ENCODE measurements around the gene ALDH1A1.
"Not testable (repeated sequence)": the region's sequence is repeated elsewhere in the genome, so short reads cannot be mapped to it uniquely, and the experiment has no call there.

Gene ALDH1A1

DNA sequence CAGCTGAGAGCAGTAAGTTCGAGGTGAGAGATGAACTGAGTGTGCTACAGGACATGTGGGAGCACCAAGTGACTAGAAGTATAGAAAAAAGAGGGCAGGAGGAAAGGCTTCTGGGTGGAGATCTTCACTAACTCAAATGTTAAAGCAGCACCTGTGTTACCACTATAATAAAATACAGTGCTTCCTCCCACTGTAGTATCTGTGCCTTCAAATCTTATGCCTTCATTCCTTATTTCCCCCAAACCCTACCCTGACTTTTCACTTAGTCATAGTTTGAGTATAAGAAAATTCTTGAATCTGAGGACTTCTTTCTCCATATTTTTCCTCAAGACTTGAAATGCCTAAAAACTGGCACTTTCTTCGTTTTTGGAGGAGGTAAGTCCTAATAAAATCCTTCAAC lies 61.8 kb downstream of the ALDH1A1 start:
- DNase-seq: no peak

DNA sequence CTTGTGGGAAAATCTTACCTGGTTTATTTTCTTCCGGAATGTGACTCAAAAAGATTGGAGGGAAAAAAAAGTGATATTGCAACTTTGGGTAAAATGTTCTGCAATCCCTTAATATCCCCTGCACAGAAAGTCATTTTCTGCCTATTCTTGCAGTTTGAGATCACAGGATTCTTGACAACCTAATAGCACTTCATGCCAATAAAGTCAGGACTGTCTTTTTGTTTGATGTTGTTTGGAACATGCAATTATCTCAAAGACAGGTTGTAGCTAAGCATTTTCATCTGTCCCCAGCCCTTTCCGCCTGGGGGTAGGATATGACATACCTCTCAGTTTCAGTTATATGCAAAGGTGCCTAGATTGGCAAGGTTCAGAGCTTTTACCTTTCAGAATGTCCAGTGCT lies 63.9 kb downstream of the ALDH1A1 start:
- no peak for DNase-seq

DNA sequence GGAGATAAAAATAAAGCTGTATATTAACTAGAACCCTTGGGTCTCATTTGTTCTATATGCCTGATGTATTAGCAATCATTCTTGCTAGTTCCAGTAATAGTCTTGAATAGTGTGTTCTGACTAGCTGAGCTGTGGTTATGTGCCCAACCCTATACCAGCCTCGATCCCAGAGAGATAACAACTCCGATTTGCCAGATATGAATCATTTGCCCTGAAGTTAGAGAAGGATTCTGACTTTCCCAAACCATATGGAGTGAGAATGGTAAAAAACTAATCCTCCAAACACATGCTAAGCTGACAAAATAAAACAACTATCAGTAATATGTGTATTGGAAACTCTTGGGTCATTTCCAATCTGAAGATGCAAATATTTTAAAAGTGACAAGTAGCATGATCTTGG lies 64.8 kb downstream of the ALDH1A1 start:
- no peak for DNase-seq

DNA sequence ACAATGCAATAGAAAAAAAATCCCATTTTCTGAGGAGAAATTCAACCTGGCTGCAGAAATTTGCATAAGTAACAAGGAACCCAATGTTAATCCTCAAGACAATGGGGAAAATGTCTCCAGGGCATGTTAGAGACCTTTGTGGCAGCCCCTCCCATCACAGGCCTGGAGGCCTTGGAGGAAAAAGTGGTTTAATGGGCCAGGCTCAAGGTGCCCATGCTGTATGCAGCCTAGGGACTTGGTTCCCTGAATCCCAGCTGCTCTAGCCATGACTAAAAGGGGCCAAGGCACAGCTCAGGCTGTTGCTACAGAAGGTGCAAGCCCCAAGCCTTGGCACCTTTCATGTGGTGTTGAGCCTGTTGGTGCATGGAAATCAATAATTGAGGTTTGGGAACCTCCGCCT lies 66.5 kb downstream of the ALDH1A1 start:
- DNase-seq: no peak

DNA sequence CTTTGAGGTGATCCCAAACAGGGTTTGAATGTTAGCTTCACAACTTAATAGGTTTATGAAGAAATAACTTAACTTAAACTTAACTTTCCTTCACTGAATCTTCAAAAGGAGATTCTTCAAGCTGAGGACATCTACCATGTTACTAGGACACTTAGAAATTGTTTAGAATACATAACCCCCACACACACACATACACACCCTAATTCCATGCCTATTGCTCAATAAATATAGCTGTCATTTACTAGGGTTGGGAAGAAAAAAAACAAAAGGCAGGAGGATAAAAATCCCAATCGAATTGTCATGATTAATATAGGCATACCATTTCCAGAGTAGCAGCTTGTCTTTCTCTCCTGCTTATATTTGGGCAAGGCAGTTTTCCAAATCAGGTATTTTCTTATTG lies 68.3 kb downstream of the ALDH1A1 start:
- no peak for DNase-seq

- DNase-seq: no peak
Measured at GRCh38 chr9:72883875-72884274, 69.0 kb downstream of the ALDH1A1 start.

GRCh38 chr9:72882117-72882775 lies 70.6 kb downstream of the ALDH1A1 start:
- DNase-seq: no peak

DNA sequence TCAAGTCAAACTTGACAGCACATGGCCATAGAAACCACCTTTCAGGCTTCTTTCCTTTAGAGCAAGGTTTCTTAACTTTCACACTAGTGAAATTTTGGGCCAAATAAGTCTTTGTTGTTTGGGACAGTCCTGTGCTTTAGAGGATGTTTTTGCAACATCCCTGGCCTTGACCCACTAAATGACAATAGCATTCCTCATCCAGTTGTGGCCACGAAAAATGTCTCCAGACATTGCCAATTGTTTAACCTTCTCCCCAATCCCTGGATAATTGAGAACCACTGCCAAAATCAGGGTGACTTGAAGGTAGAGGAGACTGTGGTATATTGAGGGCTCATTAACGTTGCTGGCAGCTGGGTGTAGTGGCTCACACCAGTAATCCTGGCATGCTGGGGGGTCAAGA lies 72.0 kb downstream of the ALDH1A1 start:
- DNase-seq: no peak

DNA sequence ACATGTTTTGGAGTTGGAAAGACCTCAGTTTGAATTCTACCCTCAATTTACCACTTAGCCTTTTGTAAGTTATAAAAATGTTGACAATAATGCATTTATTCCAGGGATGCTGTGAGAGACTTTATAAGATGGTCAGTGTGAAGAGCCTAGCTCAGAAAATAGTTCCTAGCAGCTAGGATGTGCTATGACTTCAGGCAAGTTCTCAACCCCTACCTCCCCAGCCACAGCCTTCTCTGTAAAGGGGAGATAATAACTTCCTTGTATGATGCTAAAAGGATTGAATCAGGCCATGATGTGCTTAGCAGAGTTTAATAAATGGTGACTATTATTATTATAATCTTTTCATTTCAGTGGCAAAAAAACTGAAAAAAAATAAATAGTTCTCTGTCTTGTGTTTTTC lies 77.6 kb downstream of the ALDH1A1 start:
- DNase-seq: no peak

- DNase-seq: no peak
Measured at GRCh38 chr9:72874344-72874743, 78.5 kb downstream of the ALDH1A1 start.

DNA sequence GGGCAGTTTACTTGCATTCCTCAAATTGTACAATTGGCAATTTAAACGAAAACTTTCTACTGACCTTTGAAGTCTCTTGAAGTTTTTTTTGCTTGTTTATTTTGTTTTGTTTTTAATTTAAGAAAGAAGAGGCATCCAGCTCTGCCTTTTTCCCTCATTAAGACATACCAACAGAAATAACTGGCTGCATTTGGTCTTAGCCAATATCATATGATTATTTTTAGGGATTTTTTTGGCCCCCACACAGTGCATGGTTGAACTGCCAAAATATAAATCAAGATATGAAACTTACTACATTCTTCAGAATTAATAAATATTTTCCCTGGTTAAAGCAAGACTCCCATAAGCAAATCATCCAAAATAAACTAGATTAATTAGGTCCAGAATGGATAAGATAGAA lies 79.4 kb downstream of the ALDH1A1 start:
- DNase-seq: no peak

DNA sequence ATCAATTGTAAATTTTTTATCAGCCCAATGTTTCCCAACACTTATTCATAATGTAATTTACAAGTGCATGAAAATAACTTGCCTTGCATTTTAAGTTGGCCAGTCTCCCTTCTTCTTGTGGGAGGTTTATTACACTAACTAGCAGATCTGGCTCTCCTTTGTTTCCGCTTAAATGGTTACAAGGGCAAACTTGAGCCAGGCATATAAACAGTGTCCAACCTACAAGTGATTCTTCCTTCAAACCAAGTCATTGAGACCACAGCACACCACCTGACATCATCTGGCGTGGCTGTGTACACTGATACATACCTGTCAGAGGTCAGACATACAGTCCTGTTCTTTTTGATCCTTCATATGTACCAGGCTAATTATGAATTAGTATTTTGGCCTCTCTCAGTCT lies 80.1 kb downstream of the ALDH1A1 start:
- no peak for DNase-seq

DNA sequence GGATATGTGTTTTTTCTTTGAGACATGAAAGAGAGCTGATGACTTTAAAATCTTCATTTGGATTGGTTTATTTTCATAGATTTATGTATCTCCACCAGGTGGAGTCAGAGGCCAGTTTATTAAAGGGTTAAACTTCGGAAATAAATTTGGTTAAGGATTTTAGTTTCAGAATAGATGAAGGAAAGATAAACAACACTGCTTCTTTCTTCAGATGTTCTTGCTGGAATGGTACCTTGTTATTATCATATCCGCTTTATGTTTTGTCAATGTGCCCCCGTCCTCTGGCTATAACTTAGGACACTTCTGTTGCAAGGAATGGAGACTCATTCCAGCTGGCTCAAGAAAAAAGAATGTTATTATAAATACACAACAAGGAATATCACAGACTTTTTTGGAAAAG lies 81.2 kb downstream of the ALDH1A1 start:
- no peak for DNase-seq

DNA sequence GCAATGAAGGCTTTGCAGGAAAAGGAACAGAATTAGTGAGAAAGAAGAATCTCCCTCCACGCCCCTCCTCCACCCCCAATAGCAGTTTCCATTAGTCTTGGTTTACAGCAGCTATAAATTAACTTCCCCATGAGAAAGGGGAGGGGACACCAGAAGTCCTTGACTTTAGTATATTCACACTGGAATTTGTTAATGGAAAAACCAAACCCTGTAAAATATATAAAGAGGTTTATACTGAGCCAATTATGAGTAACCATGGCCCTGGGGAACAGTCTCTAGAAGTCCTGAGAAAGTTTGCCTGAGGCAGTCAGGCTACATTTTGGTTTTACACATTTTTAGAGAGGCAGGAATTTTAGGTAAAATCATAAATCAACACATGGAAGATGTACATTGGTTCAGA lies 88.5 kb downstream of the ALDH1A1 start:
- no peak for DNase-seq

DNA sequence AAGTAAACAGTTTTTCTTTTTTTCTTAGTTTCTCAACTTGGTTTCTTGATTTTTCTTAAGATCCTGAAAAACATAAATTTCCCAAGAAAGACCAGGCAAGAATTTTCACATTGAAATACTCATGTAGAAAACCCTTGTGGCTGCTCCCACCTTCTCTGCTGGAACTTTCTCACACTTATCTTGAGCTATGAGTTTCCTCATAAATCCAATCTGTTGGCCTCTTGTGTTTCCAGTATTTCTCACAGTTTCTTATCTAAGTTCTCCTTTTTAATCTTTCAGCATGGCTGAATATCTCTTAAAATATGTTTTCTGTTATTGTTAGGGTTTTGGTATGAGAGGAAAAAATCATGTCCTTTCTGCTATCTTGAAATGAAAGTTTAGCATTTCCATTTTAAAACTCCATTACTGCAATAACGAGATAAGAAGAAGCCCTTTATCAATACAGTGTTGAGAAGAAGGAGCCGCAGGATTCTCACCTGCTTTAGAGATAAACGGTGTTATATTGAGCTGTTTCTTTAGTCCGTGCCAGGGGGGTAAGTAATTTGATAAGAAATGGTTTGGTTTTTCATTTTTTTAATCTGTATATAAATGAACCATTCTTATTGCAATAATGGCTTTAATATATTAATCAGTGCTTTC lies 89.3 kb downstream of the ALDH1A1 start:
- no peak for DNase-seq

DNA sequence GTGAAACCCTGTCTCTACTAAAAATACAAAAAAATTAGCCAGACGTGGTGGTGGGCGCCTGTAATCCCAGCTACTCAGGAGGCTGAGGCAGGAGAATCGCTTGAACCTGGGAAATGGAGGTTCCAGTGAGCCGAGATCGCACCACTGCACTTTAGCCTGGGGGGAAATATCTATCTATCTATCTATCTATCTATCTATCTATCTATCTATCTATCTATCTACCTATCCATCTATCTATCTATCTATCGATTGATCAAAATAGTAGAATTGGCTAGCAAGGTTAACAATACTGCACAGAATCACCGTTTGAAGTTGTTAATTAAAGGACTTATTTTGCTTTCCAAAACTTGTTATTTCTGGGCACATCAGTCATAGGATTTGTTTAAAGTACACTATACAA lies 90.1 kb downstream of the ALDH1A1 start:
- DNase-seq: not testable (repeated sequence)

DNA sequence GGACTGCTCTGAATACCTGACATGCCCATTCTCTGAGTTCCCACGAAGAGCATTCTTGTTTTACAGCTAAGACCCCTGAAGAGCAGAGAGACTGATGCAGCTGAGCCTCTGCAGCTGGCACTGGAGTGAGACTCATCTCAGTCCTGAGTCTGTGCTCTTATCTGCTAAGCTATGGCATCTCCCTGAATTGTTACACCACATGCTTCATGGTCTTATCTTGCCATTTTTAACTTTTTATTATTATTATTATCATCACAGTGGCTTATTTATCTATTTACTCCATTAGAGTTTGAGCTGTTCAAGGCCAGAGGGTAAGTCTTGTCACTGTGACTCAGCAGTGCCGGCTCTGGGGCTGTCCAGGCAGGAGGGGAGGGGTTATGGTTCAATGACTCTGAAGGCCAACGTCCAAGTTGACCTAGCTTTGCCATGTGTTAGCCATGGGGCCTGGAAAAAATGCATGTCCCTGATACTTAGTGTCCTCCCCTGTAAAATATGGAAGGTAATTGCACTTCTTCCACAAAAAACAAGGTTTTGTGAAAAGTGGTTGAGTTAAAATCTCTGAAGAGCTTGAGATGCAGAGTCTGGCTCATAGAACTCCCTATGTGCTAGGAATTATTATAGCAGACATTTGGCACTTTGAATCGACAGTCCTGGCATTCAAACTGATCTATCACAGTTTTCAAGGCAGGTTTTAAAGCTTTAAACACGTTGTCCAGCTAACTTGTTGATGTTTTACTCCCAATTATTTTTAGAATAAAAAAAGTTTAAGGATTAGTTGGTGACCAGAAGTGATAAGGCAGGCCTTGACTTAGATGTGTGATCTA lies 94.6 kb downstream of the ALDH1A1 start:
- no peak for DNase-seq

DNA sequence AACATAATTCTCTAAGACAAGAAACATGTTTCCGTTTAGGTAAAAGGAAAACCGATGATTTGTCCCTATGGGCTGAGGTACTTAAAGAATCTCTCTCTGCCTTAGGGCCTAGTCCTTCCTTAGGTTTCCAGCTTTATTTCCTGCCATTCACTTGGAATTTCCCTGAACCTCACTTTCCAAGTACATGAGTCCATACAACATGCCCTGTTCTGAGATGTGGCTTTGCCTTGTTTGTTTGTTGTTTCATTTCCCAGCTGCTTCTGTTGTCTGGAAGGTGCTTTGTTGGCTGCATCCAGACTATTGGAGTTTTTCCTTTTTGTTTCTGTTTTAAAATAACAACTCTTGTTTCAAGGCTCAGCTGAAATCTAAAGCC lies 95.2 kb downstream of the ALDH1A1 start:
- DNase-seq: no peak

DNA sequence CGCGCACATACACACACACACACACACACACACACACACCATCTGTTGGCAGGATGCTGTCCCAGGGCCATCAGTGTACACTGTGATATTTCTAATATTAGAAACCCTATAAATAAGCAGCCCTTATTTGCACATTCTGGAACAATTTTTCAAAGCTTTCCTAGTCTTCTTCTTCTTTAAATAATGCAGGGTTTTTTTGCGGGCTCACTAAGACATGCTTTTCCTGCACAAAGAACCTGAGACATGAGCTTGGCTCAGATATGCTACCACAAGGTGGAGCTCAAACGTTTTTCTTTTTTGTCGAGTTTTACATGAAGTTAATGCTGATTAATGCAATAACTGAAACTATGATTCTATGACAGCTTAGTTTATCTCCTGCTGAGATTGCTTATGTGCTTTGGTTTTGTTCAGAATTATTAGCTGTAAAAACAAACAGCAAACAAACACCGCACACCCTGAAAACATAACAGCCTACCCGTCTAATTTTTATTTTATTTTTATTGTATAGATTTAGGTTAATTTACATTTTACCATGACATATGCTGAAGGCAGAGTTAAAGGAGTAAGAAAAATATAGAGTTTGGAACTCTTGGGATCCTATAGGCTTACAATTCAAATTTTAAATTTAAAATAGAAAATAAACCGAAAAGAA lies 95.8 kb downstream of the ALDH1A1 start:
- DNase-seq: no peak

GRCh38 chr9:72855890-72856523 lies 96.8 kb downstream of the ALDH1A1 start:
- DNase-seq: no peak

DNA sequence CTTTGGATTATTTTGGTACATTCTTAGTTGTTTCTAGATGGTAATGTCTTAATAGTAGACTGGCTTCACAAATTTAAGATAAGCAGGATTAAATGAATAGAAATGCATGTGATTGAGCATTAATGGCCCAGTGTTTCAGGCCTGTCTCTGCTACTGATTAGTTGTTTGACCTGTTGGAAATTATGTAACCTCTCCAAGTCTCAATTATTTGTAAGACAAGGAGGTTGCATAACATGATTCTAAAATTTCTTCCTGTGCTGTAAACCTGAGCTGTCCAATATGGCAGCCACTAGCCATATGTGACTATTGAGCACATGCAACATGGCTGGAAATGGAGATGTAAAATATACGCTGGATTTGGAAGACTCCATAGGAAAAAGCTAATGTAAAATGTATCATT lies 97.5 kb downstream of the ALDH1A1 start:
- DNase-seq: no peak
